Measurements from ENCODE around the gene LCP2. TPM values are rescaled to one million over a fixed set of nuclear protein-coding genes. Genes with fewer than 3 reads are reported as not detected.
A peak's percentile ranks its signal among the peaks of the same experiment; 100 is the strongest.

LCP2 gene
- total and polyA plus RNA-seq, 2 of the 8 experiments (the other 6 are each of a cell fraction or from before 2014, with no cell fraction given), result 0.26 to 0.33 TPM

- Histone ChIP-seq H3K23me2 (ENCODE audit: low read depth, low read length) (peaks cover 2% of the 10 kb centered on the region; the same call in 1 of the 2 replicates), H2AFZ (ENCODE audit: low read length) (no peak overlapping the region), H2BK15ac (ENCODE audit: low read length) (no peak overlapping the region), H2BK20ac (ENCODE audit: low read length) (no peak overlapping the region), H4K5ac (ENCODE audit: insufficient read length, low read depth, low read length) (peak overlapping the region; percentile 33), H3K9me3 (ENCODE audit: insufficient read depth in 2 of 2, low read depth in 1 of 2, low read length in 1 of 2) (no peaks in the 10 kb centered on the region), H3K14ac (ENCODE audit: insufficient read length) (no peak overlapping the region), H3K36me3 (ENCODE audit: control insufficient read depth in 2 of 4, insufficient read depth in 4 of 4, low read length in 3 of 4) (no peaks in the 10 kb centered on the region), H2AK5ac (ENCODE audit: low read depth, low read length) (no peak overlapping the region), H2BK5ac (ENCODE audit: low read depth, low read length) (no peak overlapping the region), H4K8ac (ENCODE audit: extremely low read depth, insufficient read depth, low read length) (no peak overlapping the region), H4K20me1 (replicated peaks in 1 of 2; ENCODE audit: control insufficient read depth in 1 of 2, insufficient read depth in 2 of 2, low read length in 2 of 2) (no peaks in the 10 kb centered on the region), H3K79me2 (ENCODE audit: control insufficient read depth in 1 of 2, insufficient read depth in 2 of 2, low read length in 2 of 2) (no peaks in the 10 kb centered on the region), H3K18ac (ENCODE audit: extremely low read depth, low read length) (no peak overlapping the region), H3K27ac (ENCODE audit: low read depth, low read length) (no peak overlapping the region), H3K27me3 (replicated peaks in 1 of 4; ENCODE audit: control insufficient read depth in 3 of 4, extremely low read depth in 1 of 4, insufficient read depth in 3 of 4, low read length in 3 of 4) (no peaks in the 10 kb centered on the region), H3K23ac (ENCODE audit: insufficient read length) (no peak overlapping the region), H3K9ac (replicated peaks in 1 of 4; ENCODE audit: extremely low read depth in 1 of 4, low read depth in 3 of 4, low read length in 3 of 4) (no peak overlapping the region), H4K91ac (replicated peaks; ENCODE audit: insufficient read length, low read length) (no peak overlapping the region), H3K4ac (replicated peaks; ENCODE audit: insufficient read length, low read depth, low read length) (no peak overlapping the region), H3K4me3 (ENCODE audit: extremely low read depth in 1 of 4, insufficient read depth in 2 of 4, low read depth in 3 of 4, low read length in 4 of 4) (peak overlapping the region in 1 of 4 experiments; percentile 10; a peak in 1 of 8 replicates), H3K56ac (replicated peaks; ENCODE audit: insufficient read length, low read depth, low read length) (no peak overlapping the region), H2BK12ac (ENCODE audit: low read depth, low read length) (no peak overlapping the region), H3K4me1 (replicated peaks in 1 of 4; ENCODE audit: control insufficient read depth in 3 of 4, insufficient read depth in 4 of 4, low read length in 3 of 4) (peaks cover 0 to 16% (median 15%) of the 10 kb centered on the region in 4 experiments; a peak in 6 of 7 replicates), H2BK120ac (replicated peaks; ENCODE audit: low read depth, low read length) (no peak overlapping the region), H3K4me2 (ENCODE audit: insufficient read depth in 1 of 2, low read depth in 2 of 2, low read length in 2 of 2) (peak overlapping the region in 1 of 2 experiments; percentile 5; a peak in 2 of 4 replicates), H3K79me1 (ENCODE audit: low read depth, low read length) (no peaks in the 10 kb centered on the region)
- ChIA-PET CTCF (ENCODE audit: partially characterized antibody) (interaction anchor here (0.8 to 1.5 kb wide), 3 partner anchors 16 to 194 kb away, joined by 3 read pairs; no protein-coding TSS in a partner anchor), POLR2A (ENCODE audit: partially characterized antibody) (no interaction called here)
- TF ChIP-seq USF2 (IDR thresholded peaks at IDR 0.05; ENCODE audit: low read length), result no peak
- no peak for TF ChIP-seq SP1 (IDR thresholded peaks at IDR 0.05; ENCODE audit: low read depth, low read length)
- no peak for TF ChIP-seq TBP (IDR thresholded peaks at IDR 0.05; ENCODE audit: low read depth, low read length)
- 55% methylated on average over 9 of the region's 9 CpGs; no CpG with 5 or more reads in 1 of the 2 experiments for WGBS, 2 experiments (ENCODE audit: extremely low coverage in 1 of 2, insufficient coverage in 1 of 2, insufficient read length in 1 of 2, insufficient replicate concordance in 2 of 2, low coverage in 1 of 2, low lambda C conversion rate in 2 of 2, missing lambda C conversion rate in 1 of 2)
- FAIRE-seq (peak; percentile 63), DNase-seq (ENCODE audit: low read depth in 1 of 2, low spot score in 2 of 2) (no peak)
These were observed 44.7 kb downstream of the LCP2 start for GRCh38 chr5:170252720-170253350.

Data from H1 (cell line).